ENCODE data around the gene NKX3-2.

Gene NKX3-2

DNA sequence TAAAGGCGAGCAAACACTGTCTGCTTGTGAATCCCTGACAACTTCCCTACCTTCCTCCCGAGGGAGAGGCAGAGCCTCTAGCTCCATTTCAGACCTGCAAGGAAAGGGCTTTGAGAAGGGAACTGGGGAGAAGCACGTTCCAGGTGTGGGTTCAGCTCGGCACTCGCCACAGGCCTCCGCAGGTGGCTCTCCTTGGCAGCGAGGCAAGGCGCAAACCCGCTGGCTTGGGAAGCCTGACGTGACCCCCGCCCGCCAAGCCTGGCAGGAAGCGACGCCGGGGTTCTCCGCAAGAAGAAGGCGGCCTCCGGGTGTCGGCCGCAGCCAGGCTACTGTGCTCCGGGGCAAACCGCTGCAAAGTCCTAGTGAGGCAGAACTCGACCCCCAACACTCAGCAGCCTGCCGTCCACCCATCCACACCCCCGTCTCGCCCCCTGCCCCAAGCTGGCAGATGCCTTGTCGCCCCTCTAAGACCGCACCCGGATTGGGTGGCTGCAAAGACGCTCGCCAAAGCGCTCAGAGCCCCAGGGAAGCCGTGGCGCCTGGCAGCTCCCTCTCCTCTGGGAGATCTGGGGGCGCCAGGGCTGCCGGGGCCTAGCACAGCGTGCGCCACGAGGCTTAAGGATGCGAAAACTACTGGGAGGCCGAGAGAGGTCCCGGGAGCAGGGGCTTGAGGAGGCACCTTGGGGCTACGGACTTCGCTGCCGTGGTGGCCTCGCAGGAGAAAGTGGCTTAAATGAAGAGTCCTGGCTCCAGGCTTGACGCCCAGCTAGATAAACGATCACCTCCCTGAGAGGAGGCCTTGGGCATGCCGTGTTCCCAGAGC is 21.8 kb downstream of the NKX3-2 start:
- no peak overlapping the region for H3K9ac ChIP-seq (ENCODE audit: low read length)
- H3K4me1 ChIP-seq (ENCODE audit: control insufficient read depth, insufficient read depth, low read length), result peaks cover 7% of the 10 kb centered on the region; the same call in 1 of the 2 replicates
- H3K27me3 ChIP-seq (ENCODE audit: control insufficient read depth, insufficient read depth, low read length), result peaks cover 67% of the 10 kb centered on the region
- peaks cover 12% of the 10 kb centered on the region for H3K9me3 ChIP-seq (ENCODE audit: control insufficient read depth, insufficient read depth, low read depth, low read length)
- H3K36me3 ChIP-seq (ENCODE audit: control insufficient read depth, insufficient read depth, low read length), result no peaks in the 10 kb centered on the region
- H3K4me3 ChIP-seq (ENCODE audit: low read depth, low read length), result peak overlapping the region; percentile 32; the same call in 1 of the 2 replicates
- no peak overlapping the region for H3K27ac ChIP-seq (ENCODE audit: low read depth, low read length)

GRCh38 chr4:13521047-13521446 is 23.3 kb downstream of the NKX3-2 start:
- Histone ChIP-seq H3K36me3 (ENCODE audit: control insufficient read depth, insufficient read depth, low read length) (no peaks in the 10 kb centered on the region), H3K9ac (ENCODE audit: low read length) (no peak overlapping the region), H3K4me3 (ENCODE audit: low read depth, low read length) (no peak overlapping the region), H3K27ac (ENCODE audit: low read depth, low read length) (no peak overlapping the region), H3K27me3 (ENCODE audit: control insufficient read depth, insufficient read depth, low read length) (peaks cover 53% of the 10 kb centered on the region), H3K4me1 (ENCODE audit: control insufficient read depth, insufficient read depth, low read length) (peaks cover 14% of the 10 kb centered on the region), H3K9me3 (ENCODE audit: control insufficient read depth, insufficient read depth, low read depth, low read length) (peaks cover 12% of the 10 kb centered on the region)

DNA sequence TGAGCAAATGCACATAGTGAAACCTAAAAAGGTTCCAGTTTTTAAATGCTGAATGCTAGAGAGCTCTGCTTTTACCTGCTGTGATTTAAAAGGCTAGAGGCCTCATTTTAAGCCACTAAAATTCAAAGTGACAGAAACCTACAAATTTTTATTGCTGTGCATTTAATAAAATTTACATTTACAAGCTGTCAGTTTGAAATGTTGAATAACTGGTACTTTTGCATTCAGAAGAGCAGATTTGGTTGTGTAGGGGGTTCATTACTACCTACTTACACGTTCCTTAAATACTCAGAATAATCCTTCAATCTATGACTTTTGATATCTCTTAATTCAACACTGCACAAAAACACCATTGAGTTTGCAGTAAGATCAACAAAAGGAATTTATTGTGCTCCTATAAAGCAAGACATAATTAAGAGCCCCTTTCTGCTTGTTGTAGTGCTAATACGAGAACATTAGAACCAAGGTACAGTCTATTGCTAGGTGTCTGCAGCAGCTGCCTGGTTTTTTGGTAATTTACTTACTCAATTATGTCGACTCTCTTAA is 27.9 kb downstream of the NKX3-2 start:
- Histone ChIP-seq H3K27me3 (ENCODE audit: control insufficient read depth, insufficient read depth, low read length) (peaks cover 6% of the 10 kb centered on the region; the same call in 1 of the 2 replicates), H3K27ac (ENCODE audit: low read depth, low read length) (no peak overlapping the region)

DNA sequence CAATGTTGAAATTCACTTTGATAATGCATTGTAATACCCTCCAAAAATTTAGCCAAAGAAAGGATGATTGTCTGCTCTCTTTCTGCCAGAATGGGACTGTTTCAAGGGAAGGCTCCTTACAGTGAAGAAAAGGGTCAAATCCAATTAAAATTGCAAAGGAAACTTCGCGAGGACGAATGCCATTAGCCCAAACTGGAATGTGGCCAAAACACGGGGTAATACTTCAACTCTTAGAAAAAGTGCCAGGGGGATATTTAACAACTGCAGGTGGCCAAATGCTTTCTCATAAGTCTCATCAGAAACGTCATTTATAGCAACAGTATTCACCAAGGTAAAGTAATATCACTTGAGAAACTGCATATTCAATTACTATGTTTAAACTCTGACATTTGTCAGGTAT is 29.0 kb downstream of the NKX3-2 start:
- no peaks in the 10 kb centered on the region for H3K9me3 ChIP-seq (ENCODE audit: control insufficient read depth, insufficient read depth, low read depth, low read length)
- no peaks in the 10 kb centered on the region for H3K27me3 ChIP-seq (ENCODE audit: control insufficient read depth, insufficient read depth, low read length)
- H3K27ac ChIP-seq (ENCODE audit: low read depth, low read length), result no peak overlapping the region
- H3K4me3 ChIP-seq (ENCODE audit: low read depth, low read length), result no peak overlapping the region
- peaks cover 33% of the 10 kb centered on the region for H3K4me1 ChIP-seq (ENCODE audit: control insufficient read depth, insufficient read depth, low read length)
- no peak overlapping the region for H3K9ac ChIP-seq (ENCODE audit: low read length)
- H3K36me3 ChIP-seq (ENCODE audit: control insufficient read depth, insufficient read depth, low read length), result no peaks in the 10 kb centered on the region

More for the DNA sequence above, 27.9 kb downstream of the NKX3-2 start:
- H3K36me3 ChIP-seq (ENCODE audit: control insufficient read depth, insufficient read depth, low read length), result no peaks in the 10 kb centered on the region
- no peak overlapping the region for H3K4me3 ChIP-seq (ENCODE audit: low read depth, low read length)
- H3K4me1 ChIP-seq (ENCODE audit: control insufficient read depth, insufficient read depth, low read length), result peaks cover 32% of the 10 kb centered on the region
- no peak overlapping the region for H3K9ac ChIP-seq (ENCODE audit: low read length)
- no peaks in the 10 kb centered on the region for H3K9me3 ChIP-seq (ENCODE audit: control insufficient read depth, insufficient read depth, low read depth, low read length)

GRCh38 chr4:13514722-13515121 is 29.6 kb downstream of the NKX3-2 start:
- Histone ChIP-seq H3K4me3 (ENCODE audit: low read depth, low read length) (no peak overlapping the region), H3K4me1 (ENCODE audit: control insufficient read depth, insufficient read depth, low read length) (peaks cover 38% of the 10 kb centered on the region), H3K9ac (ENCODE audit: low read length) (no peak overlapping the region), H3K27me3 (ENCODE audit: control insufficient read depth, insufficient read depth, low read length) (no peaks in the 10 kb centered on the region), H3K36me3 (ENCODE audit: control insufficient read depth, insufficient read depth, low read length) (no peaks in the 10 kb centered on the region), H3K27ac (ENCODE audit: low read depth, low read length) (no peak overlapping the region), H3K9me3 (ENCODE audit: control insufficient read depth, insufficient read depth, low read depth, low read length) (no peaks in the 10 kb centered on the region)

DNA sequence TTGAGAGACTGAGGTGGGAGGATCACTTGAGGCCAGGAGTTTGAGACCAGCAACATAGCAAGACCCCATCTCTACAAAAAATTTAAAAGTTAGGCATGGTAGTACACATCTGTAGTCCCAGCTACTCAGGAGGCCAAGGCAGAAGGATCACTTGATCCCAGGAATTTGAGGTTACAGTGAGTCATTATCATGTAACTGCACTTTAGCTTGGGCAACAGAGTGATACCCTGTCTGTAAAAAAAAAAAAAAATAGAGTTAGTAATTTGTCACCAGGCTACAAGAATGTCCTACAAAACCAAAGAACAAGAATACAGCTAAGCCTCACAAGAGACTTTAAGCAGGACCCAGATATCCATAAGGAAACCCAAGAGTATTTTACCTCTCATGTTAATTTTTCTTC is 33.2 kb downstream of the NKX3-2 start:
- no peak overlapping the region for H3K27ac ChIP-seq (ENCODE audit: low read depth, low read length)
- no peaks in the 10 kb centered on the region for H3K27me3 ChIP-seq (ENCODE audit: control insufficient read depth, insufficient read depth, low read length)
- 0 out of 2 replicates have a peak, but pooled peaks cover 5% of the 10 kb centered on the region for H3K9me3 ChIP-seq (ENCODE audit: control insufficient read depth, insufficient read depth, low read depth, low read length)
- H3K36me3 ChIP-seq (ENCODE audit: control insufficient read depth, insufficient read depth, low read length), result no peaks in the 10 kb centered on the region
- H3K4me3 ChIP-seq (ENCODE audit: low read depth, low read length), result no peak overlapping the region
- H3K9ac ChIP-seq (ENCODE audit: low read length), result no peak overlapping the region
- H3K4me1 ChIP-seq (ENCODE audit: control insufficient read depth, insufficient read depth, low read length), result peaks cover 28% of the 10 kb centered on the region; the same call in 1 of the 2 replicates

DNA sequence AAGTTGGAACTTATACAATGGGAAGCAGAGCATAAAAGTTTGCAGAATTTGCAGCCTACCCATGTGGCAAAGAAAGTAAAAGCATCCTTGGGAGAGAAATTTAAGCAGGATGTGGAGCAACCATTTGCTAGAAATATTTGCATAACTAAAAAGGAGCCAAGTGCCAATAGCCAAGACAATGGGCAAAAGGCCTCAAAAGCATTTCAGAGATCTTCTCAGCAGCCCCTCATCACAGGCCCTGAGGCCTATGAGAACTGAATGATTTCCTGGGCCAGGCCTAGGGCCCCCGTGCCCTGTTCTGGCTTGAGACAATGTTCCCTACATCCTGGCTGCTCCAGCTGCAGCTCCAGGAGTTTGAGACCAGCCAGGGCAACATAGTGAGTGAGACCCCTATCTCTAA is 34.9 kb downstream of the NKX3-2 start:
- H3K27ac ChIP-seq (ENCODE audit: low read depth, low read length), result no peak overlapping the region

DNA sequence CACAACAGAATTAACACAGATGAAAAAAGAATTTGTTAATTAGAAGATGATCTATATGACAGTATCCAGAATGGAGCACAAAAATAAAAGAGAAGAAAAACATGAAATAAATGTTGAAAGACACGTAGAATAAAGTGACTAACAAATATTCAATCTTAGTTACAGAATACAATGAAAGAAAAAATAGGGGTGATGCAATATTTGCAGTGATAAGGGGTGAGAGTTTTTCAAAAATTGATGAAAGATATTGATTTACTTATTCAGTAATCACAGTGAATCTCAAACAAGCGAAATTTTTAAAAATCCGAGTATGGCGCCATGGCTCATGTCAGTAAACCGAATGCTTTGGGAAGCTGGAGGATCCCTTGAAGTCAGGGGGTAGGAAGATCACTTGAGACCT is 39.9 kb downstream of the NKX3-2 start:
- Histone ChIP-seq H3K9ac (ENCODE audit: low read length) (no peak overlapping the region), H3K9me3 (ENCODE audit: control insufficient read depth, insufficient read depth, low read depth, low read length) (0 out of 2 replicates have a peak, but pooled peaks cover 5% of the 10 kb centered on the region)

More for the DNA sequence above, 34.9 kb downstream of the NKX3-2 start:
- Histone ChIP-seq H3K4me3 (ENCODE audit: low read depth, low read length) (no peak overlapping the region), H3K9me3 (ENCODE audit: control insufficient read depth, insufficient read depth, low read depth, low read length) (0 out of 2 replicates have a peak, but pooled peaks cover 5% of the 10 kb centered on the region), H3K36me3 (ENCODE audit: control insufficient read depth, insufficient read depth, low read length) (no peaks in the 10 kb centered on the region), H3K9ac (ENCODE audit: low read length) (no peak overlapping the region), H3K4me1 (ENCODE audit: control insufficient read depth, insufficient read depth, low read length) (peaks cover 28% of the 10 kb centered on the region; the same call in 1 of the 2 replicates), H3K27me3 (ENCODE audit: control insufficient read depth, insufficient read depth, low read length) (no peaks in the 10 kb centered on the region)

GRCh38 chr4:13498469-13498868 is 45.8 kb downstream of the NKX3-2 start:
- Histone ChIP-seq H3K36me3 (ENCODE audit: control insufficient read depth, insufficient read depth, low read length) (no peaks in the 10 kb centered on the region), H3K27ac (ENCODE audit: low read depth, low read length) (no peak overlapping the region), H3K4me1 (ENCODE audit: control insufficient read depth, insufficient read depth, low read length) (no peaks in the 10 kb centered on the region), H3K9ac (ENCODE audit: low read length) (no peak overlapping the region), H3K9me3 (ENCODE audit: control insufficient read depth, insufficient read depth, low read depth, low read length) (no peaks in the 10 kb centered on the region), H3K4me3 (ENCODE audit: low read depth, low read length) (no peak overlapping the region), H3K27me3 (ENCODE audit: control insufficient read depth, insufficient read depth, low read length) (no peaks in the 10 kb centered on the region)

More for the DNA sequence above, 39.9 kb downstream of the NKX3-2 start:
- Histone ChIP-seq H3K27ac (ENCODE audit: low read depth, low read length) (no peak overlapping the region), H3K4me1 (ENCODE audit: control insufficient read depth, insufficient read depth, low read length) (peaks cover under 1% of the 10 kb centered on the region; the same call in 1 of the 2 replicates), H3K4me3 (ENCODE audit: low read depth, low read length) (no peak overlapping the region), H3K36me3 (ENCODE audit: control insufficient read depth, insufficient read depth, low read length) (no peaks in the 10 kb centered on the region), H3K27me3 (ENCODE audit: control insufficient read depth, insufficient read depth, low read length) (no peaks in the 10 kb centered on the region)

DNA sequence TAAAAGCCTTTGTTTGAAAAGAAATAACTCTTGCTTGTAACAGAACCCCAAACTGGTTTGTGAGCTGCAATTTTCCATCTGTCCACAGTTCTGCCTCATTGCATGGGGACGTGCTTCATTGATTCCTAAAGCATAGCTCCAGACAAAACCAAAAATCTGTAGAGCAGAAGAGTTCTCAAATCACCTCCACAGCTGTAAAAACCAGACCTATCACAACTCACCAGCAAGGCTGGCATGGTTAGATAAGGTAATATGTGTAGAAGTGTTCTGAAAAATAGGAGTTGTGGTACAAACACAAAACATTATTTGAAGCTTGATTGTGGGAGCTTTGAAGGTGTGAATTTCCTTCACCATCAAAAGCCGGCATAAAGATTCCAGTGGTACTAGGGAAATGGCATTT is 47.7 kb downstream of the NKX3-2 start:
- no peaks in the 10 kb centered on the region for H3K4me1 ChIP-seq (ENCODE audit: control insufficient read depth, insufficient read depth, low read length)
- no peaks in the 10 kb centered on the region for H3K36me3 ChIP-seq (ENCODE audit: control insufficient read depth, insufficient read depth, low read length)
- no peak overlapping the region for H3K4me3 ChIP-seq (ENCODE audit: low read depth, low read length)
- no peak overlapping the region for H3K27ac ChIP-seq (ENCODE audit: low read depth, low read length)
- H3K9me3 ChIP-seq (ENCODE audit: control insufficient read depth, insufficient read depth, low read depth, low read length), result no peaks in the 10 kb centered on the region
- no peaks in the 10 kb centered on the region for H3K27me3 ChIP-seq (ENCODE audit: control insufficient read depth, insufficient read depth, low read length)
- H3K9ac ChIP-seq (ENCODE audit: low read length), result no peak overlapping the region

- no peak overlapping the region for H3K4me3 ChIP-seq (ENCODE audit: low read depth, low read length)
- no peaks in the 10 kb centered on the region for H3K27me3 ChIP-seq (ENCODE audit: control insufficient read depth, insufficient read depth, low read length)
- H3K27ac ChIP-seq (ENCODE audit: low read depth, low read length), result no peak overlapping the region
- no peak overlapping the region for H3K9ac ChIP-seq (ENCODE audit: low read length)
- no peaks in the 10 kb centered on the region for H3K9me3 ChIP-seq (ENCODE audit: control insufficient read depth, insufficient read depth, low read depth, low read length)
- H3K4me1 ChIP-seq (ENCODE audit: control insufficient read depth, insufficient read depth, low read length), result peaks cover 3% of the 10 kb centered on the region; the same call in 1 of the 2 replicates
- H3K36me3 ChIP-seq (ENCODE audit: control insufficient read depth, insufficient read depth, low read length), result no peaks in the 10 kb centered on the region
Observed at GRCh38 chr4:13495753-13496152, 48.6 kb downstream of the NKX3-2 start.
